GM19099 (cell line): Measurements from ENCODE around the gene SMPD3.

Experiments used
- POLR2A ChIP-seq: IDR thresholded peaks from 3 replicates; pipeline ENCODE4 v1.6.1; 2011; ENCODE audit warnings: low read depth; ENCODE audit not compliant: insufficient read length; ENCODE audit errors: extremely low read depth

The SMPD3 gene

DNA sequence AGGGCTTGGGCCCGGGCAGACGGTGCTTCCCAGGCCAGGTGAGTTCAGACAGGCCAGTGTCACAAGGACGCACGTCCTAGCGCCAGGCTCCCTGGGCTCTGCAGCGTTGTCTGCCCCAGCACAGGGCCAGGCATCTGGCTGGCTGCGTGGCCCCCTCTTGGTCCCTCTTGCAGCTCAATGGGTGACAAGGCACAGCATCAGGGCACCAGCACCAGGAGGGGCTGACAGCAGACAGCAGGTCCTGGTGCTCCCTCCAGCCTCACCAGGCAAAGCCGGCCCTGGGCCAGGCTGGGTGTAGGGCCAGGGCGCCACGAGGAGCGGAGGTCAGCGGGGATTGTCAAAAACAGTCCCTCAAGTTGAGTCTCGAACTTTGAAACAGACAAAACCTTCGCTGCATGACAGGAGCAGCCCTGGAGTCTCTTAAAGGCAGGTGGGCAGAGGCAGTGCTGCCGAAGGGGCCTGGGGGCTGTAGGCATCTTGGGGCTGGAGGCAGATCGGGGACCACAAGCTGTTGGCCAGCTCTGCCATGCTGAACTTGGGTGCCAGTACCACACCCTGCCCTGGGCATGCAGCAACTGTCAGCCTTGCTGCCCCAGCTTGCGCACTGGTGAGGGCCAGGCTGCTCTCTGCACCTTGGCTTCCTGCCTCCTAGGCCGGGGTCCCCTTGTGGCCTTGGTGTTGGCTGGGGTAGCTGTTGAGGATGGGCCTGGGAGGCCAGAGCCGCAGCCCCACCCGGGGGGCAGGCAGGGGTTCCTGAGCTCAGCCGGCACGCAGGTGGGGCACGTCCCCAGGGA, 88.7 kb downstream of the SMPD3 start:
- TF ChIP-seq POLR2A = no peak

DNA sequence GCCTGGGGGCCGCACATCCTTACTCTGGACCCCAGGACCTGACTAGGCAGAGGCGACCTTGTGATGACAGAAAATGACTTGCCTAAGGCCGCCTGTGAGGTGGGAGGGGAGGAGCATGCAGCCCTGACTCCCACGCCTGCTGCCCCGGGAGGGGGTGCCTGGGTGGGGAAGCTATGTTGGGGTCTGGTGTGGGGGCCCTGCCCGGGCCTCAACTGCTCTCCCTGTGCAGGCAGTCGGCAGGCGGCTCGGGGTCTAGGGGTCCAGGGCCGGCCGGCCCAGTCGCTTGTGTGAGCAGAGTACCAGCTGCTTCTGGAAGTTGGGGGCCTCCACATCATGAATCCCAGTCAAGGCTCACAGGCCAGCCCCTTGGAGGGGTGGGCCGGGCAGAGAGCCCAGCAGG, 89.4 kb downstream of the SMPD3 start:
- no peak for TF ChIP-seq POLR2A

DNA sequence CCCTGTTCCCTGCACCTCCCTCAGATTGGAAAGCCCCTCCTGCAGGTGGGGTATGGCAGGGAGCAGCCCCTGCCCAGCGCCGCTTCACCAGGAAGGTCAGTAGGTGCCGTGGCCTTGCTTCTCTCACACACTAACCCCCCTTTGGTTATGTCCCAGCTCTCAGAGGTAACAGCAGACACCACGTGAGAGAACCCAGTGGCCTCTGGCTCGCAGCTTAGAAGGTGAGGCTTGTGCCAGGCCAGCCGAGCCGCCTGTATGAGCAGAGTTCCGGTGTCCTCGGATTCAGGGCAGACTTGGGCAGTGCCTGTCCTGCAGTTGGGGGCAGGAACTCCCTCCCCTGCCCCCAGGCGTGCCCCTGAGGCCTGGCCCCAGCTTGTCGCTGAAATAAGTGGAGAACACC, 90.4 kb downstream of the SMPD3 start:
- TF ChIP-seq POLR2A = no peak

DNA sequence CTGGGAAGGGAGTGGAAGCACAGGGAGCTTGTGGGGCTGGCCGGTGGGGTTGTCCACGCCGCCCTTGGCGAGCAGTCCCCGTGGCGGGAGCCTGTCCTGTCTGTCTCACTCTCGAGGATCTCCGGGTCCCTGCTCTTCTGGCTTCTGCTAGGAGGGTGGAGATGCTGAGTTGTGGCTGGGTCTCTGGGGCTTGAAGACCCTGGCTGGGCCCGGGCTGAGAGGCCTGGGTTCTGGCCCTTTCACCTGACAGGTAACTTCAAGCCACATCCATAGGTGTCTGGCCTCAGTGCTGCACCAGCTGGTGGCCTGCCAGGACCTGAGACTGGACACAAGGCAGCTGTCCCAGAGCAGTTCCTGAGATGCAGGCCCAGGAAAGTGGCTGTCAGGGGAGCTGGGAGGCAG, 90.8 kb downstream of the SMPD3 start:
- no peak for TF ChIP-seq POLR2A

DNA sequence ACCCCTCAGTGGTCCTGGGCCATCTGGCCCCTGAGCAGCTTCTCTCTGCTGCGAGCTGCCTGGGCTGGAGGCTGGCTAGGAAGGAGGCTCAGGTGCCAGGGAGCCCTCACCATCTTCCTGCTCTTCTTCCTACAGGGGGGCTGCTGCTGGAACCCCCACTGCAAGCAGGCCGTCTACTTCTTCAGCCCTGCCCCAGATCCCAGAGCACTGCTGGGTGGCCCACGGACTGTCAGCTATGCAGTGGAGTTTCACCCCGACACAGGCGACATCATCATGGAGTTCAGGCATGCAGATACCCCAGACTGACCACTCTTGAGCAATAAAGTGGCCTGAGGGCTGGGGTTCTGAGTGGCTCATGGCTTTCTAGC, 91.4 kb downstream of the SMPD3 start:
- no peak for TF ChIP-seq POLR2A

DNA sequence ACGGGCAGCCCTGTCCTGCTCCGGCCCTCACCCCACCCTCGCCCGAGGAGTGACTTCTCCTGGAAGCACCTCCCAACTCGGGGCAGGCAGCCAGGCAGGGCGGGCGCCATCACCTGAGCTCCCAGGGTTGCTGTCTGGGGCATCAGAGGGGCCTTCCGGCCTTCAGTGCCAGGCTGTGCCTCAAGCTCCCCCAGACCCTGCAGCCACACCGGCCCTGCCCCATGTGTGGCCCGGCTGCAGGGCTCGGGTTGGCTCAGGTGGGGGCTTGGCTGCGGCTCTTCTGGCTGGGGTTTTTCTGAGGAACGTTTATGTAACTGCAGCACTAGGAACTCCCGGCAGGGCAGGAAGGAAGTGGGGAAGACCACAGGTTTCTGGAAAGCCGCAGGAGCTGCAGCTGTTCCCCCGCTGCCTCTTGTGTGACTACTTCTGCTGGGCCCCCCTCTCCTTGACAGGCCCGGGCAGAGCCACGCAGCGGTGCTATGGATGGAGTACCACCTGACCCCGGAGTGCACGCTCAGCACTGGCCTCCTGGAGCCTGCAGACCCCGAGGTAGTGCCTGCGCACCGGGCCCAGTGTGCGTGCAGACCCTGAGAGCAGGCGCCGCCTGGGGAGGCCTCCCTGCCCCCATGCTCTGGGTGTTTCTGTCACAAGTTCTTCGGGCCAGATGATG, 91.9 kb downstream of the SMPD3 start:
- TF ChIP-seq POLR2A = no peak

DNA sequence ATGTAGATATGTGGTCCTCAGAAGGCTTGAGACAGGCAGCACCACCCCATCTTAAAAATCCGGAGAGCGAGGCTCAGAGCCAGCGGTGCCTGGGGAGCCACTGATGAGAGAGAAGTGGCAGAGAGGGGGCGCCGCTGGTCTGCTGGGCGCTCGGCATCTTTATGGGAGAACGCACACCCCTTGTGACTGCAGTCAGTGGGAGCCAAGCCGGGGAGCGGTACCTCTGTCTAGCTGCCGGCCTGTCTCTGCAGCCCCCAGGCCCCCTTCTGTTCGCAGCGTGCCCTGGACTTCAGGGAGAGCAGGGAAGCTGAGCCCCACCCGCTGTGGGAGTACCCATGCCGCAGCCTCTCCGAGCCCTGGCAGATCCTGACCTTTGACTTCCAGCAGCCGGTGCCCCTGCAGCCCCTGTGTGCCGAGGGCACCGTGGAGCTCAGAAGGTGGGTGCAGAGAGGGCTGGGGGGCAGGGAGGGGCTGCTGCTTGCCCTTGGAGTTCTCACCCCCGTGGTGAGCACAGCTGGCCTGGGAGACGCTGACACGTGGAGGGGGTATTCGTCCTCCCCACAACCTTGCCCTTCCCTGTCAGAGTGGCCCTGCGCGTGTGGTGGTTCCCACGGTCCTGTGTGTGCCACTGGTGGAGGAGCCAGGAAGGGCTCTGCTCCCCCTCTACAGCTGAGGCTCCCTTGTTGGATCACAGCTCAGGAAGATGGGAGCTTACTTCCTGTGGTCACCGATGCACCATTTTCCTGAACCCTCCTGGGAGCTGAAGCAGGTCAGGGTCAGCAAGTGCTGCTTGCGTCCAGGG, 92.7 kb downstream of the SMPD3 start:
- no peak for TF ChIP-seq POLR2A

DNA sequence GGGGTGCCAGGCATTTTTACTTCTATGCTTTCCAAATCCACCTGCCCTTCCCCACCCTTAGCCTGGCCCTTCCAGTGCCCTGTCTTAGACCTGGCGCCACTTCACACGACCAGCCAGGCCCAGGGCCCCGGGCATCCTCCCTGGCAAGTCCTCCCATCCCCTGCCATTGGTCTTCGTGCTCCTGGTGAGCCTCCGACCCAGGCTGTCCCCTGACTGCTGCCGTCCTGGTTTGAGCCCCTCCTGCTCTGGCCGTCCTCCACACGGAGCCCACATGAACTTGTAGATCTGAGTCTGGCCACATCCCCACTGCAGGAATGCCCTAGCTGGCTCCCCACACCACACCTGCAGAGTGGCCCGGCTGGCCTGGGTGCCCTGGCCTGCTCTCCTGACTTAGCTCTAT, 93.5 kb downstream of the SMPD3 start:
- no peak for TF ChIP-seq POLR2A

DNA sequence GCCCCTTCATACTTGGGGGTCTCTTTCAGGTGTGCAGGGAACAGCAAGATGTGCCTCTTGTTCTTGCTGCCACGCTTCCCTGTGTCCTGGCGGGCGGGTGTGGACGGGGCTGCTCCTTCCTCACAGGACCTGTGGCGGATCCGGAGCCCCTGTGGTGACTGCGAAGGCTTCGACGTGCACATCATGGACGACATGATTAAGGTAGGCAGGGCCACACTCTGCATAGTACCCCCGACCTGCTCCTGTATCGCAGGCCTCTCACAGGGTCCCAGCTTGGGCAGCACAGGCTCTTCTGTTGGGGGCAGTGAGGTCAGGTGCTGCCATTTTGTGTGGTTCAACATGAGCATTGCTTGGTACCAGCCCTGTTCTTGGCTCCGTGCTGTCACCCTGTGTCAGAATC, 94.9 kb downstream of the SMPD3 start:
- no peak for TF ChIP-seq POLR2A

DNA sequence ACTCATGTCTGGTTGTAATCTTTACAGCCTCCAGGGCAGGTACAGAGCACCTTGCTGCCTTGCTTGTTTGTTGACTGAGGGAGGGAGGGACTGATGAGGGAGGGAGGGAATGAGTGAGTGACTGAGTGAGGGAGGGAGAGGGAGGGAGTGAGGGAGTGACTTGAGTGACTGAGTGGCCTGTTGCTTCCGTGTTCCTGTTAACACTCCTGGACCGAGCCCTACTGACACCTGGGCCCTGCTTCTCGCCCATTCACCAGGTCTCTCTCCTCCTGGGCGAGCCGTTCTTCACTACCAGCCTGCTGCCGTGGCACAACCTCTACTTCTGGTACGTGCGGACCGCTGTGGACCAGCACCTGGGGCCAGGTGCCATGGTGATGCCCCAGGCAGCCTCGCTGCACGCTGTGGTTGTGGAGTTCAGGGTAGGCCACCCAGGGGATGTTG, 96.3 kb downstream of the SMPD3 start:
- TF ChIP-seq POLR2A = no peak

DNA sequence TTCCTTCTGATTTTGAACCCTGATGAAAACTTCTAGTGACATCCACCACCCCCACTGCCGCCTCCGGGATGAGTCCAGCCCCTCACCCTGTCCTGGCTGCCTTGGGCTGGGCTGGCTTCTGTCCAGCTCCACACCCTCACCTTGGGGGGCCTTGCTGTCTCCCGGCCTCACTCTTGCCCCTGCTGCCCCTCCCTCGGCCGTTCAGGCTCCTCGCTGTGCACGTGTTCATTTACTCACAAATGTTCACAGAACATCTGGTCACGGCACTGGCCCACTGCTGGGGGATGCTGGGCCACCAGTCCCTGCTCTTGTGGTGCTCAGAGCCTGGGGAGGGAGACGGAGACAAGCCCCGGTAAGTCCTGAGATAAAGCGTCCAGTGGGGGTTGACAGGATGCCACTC, 96.8 kb downstream of the SMPD3 start:
- TF ChIP-seq POLR2A = no peak

DNA sequence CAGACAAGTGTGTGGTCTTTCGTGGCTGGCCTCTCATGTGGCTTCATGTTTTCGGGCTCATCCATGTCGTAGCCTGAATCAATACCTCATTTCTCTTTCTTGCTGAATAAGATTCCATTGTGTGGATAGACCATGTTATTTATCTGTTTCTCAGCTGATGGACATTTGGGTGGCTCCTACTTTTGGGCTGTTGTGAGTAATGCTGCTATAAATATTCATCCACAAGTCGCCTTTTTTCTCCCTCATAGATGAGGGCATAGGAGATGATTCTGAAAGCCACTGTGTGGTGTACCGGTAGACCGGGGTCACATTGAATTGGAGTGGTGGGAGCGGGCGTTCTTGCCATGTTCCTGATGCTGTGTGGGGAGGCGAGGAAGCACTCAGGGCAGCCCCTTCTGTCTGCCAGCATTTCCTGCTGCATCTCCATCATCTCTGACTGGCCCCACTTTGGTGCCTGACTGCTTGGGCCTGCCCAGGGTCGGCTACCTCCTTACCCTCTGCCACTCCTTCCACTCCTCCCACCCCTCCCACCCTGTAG, 97.4 kb downstream of the SMPD3 start:
- no peak for TF ChIP-seq POLR2A

DNA sequence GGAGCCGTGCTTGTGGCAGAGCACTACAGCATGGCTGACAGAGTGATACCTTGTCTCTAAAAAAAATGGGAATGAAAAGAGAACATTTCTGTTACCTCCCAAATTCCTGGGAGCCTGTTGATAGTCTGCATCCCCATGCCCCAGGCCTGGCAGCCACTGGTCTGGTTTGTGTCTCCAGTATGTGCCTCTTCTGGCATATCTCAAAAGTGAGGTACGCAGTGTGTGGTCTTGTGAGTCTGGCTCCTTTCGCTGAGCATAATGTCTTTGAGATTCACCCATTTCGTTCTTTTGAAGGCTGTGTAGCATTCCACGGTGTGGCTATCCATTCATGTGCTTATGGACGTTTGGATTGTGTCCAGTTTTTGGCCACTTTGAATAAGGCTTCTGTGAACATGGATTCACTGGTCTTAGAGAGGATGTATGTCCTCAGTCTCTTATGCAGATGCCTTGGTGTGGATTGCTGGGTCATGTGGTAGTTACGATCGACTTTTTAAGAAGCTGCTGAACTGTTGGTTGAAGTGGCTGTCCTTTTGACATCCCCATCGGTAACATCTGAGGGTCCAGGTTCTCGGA, 98.4 kb downstream of the SMPD3 start:
- TF ChIP-seq POLR2A = no peak

DNA sequence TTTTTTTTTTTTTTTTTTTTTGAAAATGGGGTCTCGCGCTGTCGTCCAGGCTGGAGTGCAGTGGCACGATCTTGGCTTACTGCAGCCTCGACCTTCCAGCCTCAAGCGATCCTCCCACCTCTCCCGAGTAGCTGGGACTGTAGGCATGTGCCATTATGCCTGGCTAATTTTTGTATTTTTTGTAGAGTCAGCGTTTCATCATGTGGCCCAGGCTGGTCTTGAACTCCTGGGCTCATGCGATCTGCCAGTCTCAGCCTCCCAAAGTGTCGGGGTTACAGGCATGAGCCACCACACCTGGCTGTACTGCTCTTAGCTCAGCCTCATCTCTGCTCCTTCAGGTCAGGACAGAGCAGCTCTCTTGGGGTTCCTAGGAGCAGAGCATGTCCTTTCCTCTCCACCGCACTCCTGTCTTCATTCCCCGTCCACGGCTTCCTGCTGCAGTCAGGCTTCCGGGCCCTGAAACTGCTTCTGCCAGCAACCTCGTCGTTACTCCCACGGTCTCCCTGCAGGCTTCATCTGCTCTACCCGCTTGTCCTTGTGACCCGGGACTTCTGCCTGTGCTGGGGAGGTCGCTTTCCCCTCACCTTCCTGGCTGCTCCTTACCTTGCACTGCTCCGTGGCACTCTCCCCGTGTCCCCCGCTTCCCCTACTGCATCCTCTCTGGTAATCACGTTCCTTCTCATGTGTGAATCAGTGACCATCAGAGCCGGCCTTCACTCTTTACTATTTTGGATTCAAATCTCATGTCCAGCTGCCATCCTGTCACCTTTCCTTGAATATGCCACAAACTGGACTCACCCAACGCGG, 99.5 kb downstream of the SMPD3 start:
- TF ChIP-seq POLR2A = no peak

DNA sequence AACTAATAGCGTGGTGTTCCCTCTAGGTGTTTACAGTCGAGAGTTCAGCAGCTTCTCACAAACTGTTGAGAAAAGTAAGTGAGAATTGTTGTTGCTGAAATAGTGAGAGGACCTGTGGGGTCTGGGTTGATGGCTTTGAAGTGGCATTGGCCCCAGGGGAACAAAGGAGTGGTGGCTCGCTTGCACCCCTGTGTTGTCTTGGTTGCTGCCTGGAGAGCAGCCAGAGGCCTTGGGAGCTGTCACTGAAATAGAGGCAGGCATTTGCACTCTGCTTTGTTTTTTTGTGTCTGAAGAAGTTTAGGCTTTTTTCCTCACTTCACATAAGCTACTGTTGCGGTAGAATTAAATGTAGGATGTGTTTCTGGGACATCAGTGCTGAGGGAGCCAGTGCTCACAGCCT, 100.7 kb downstream of the SMPD3 start:
- TF ChIP-seq POLR2A = no peak

DNA sequence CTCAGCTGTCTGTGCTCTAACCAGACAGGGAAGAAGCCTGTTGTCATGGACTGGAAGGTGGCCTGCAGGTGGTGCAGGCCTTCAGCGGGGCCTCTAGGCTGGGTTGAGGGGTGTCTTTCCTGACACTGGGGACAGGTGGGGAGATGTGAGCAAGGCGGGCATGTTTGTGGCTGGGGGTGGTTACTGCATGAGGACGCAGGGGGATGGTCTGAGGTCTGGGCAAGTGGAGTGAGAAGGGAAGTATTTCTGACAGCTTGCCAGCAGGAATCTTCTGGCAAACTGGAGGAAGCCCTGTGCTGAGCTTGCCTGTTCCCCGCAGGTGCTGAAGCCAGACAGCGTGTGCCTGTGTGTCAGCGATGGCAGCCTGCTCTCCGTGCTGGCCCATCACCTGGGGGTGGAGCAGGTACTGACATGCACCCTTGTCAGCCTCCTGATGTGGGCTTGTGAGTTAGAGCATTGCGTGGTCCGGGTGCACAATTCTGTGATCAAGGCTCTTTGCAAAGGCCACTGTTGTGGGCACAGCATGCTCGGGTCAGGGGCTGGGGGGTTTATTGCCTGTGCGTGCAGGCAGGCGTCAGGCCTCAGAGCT, 101.3 kb downstream of the SMPD3 start:
- no peak for TF ChIP-seq POLR2A
